Measurements from ENCODE around the gene PSMD1.

The PSMD1 gene

GRCh38 chr2:231058761-231059550 is 2.3 kb downstream of the PSMD1 start (continued):
- TF ChIP-seq TSHZ2 (CRISPR knock-in tag; IDR thresholded peaks at IDR 0.05) (no peak), CSRNP3 (CRISPR knock-in tag; IDR thresholded peaks at IDR 0.05) (no peak), BACH2 (CRISPR knock-in tag; IDR thresholded peaks at IDR 0.05; ENCODE audit: borderline replicate concordance) (no peak)

- TF ChIP-seq, protein P1, sequence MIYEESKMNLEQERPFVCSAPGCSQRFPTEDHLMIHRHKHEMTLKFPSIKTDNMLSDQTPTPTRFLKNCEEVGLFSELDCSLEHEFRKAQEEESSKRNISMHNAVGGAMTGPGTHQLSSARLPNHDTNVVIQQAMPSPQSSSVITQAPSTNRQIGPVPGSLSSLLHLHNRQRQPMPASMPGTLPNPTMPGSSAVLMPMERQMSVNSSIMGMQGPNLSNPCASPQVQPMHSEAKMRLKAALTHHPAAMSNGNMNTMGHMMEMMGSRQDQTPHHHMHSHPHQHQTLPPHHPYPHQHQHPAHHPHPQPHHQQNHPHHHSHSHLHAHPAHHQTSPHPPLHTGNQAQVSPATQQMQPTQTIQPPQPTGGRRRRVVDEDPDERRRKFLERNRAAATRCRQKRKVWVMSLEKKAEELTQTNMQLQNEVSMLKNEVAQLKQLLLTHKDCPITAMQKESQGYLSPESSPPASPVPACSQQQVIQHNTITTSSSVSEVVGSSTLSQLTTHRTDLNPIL (CRISPR knock-in tag; IDR thresholded peaks at IDR 0.05; ENCODE audit: low read depth), result no peak
- TF ChIP-seq TOX (CRISPR knock-in tag; IDR thresholded peaks at IDR 0.05; ENCODE audit: borderline replicate concordance) (no peak), CSRNP3 (CRISPR knock-in tag; IDR thresholded peaks at IDR 0.05) (no peak), ZFP3 (CRISPR knock-in tag; IDR thresholded peaks at IDR 0.05) (no peak), TCF4 (CRISPR knock-in tag; IDR thresholded peaks at IDR 0.05; ENCODE audit: borderline replicate concordance) (no peak), BACH2 (CRISPR knock-in tag; IDR thresholded peaks at IDR 0.05; ENCODE audit: borderline replicate concordance) (no peak), CSDC2 (CRISPR knock-in tag; IDR thresholded peaks at IDR 0.05) (no peak), GLIS3 (CRISPR knock-in tag; IDR thresholded peaks at IDR 0.05) (no peak), ISL1 (CRISPR knock-in tag; IDR thresholded peaks at IDR 0.05) (no peak), SNAI2 (CRISPR knock-in tag; IDR thresholded peaks at IDR 0.05) (no peak), ZFP30 (CRISPR knock-in tag; IDR thresholded peaks at IDR 0.05) (no peak), ZNF565 (CRISPR knock-in tag; conservative IDR thresholded peaks at IDR 0.05; ENCODE audit: low read depth) (no peak), ZNF70 (CRISPR knock-in tag; IDR thresholded peaks at IDR 0.05) (no peak), ARNTL (CRISPR knock-in tag; IDR thresholded peaks at IDR 0.05; ENCODE audit: borderline replicate concordance, low read depth) (no peak), OSR1 (CRISPR knock-in tag; IDR thresholded peaks at IDR 0.05) (no peak), ZC3H10 (CRISPR knock-in tag; IDR thresholded peaks at IDR 0.05) (no peak), ESRRG (CRISPR knock-in tag; IDR thresholded peaks at IDR 0.05) (no peak), PATZ1 (CRISPR knock-in tag; IDR thresholded peaks at IDR 0.05; ENCODE audit: borderline replicate concordance) (no peak), RARB (CRISPR knock-in tag; IDR thresholded peaks at IDR 0.05) (no peak)
- ATAC-seq, result no peak
Observed at GRCh38 chr2:231059756-231060155, 3.1 kb downstream of the PSMD1 start.

GRCh38 chr2:231062776-231063175 is 6.1 kb downstream of the PSMD1 start:
- ATAC-seq, result no peak
- no peak for TF ChIP-seq ZFP30 (CRISPR knock-in tag; IDR thresholded peaks at IDR 0.05)
- no peak for TF ChIP-seq ZNF565 (CRISPR knock-in tag; conservative IDR thresholded peaks at IDR 0.05; ENCODE audit: low read depth)
- no peak for TF ChIP-seq RARB (CRISPR knock-in tag; IDR thresholded peaks at IDR 0.05)
- TF ChIP-seq TSHZ2 (CRISPR knock-in tag; IDR thresholded peaks at IDR 0.05), result no peak
- no peak for TF ChIP-seq CSDC2 (CRISPR knock-in tag; IDR thresholded peaks at IDR 0.05)
- TF ChIP-seq CSRNP3 (CRISPR knock-in tag; IDR thresholded peaks at IDR 0.05), result no peak
- no peak for TF ChIP-seq ZNF70 (CRISPR knock-in tag; IDR thresholded peaks at IDR 0.05)
- TF ChIP-seq ISL1 (CRISPR knock-in tag; IDR thresholded peaks at IDR 0.05), result no peak
- TF ChIP-seq ESRRG (CRISPR knock-in tag; IDR thresholded peaks at IDR 0.05), result no peak
- TF ChIP-seq, protein P1 (CRISPR knock-in tag; IDR thresholded peaks at IDR 0.05; ENCODE audit: low read depth), result no peak
- no peak for TF ChIP-seq ZFP3 (CRISPR knock-in tag; IDR thresholded peaks at IDR 0.05)
- TF ChIP-seq BACH2 (CRISPR knock-in tag; IDR thresholded peaks at IDR 0.05; ENCODE audit: borderline replicate concordance), result no peak
- no peak for TF ChIP-seq ZC3H10 (CRISPR knock-in tag; IDR thresholded peaks at IDR 0.05)
- TF ChIP-seq ZNF8 (CRISPR knock-in tag; IDR thresholded peaks at IDR 0.05), result no peak
